Heart right ventricle (tissue), 16 donors: ENCODE measurements around the gene CEP164. TPM values are rescaled to one million over a fixed set of nuclear protein-coding genes. Genes with fewer than 3 reads are reported as not detected.

Experiments used
- ATAC-seq, 8 donors: fragments of 200-7000 bp; cut with Tn5 transposase; one replicate each; pipeline ENCODE4 v1.9.1; 2020; ENCODE audit warnings: mild to moderate bottlenecking in 8 of 8, moderate library complexity in 8 of 8, moderate number of reproducible peaks in 1 of 8
- DNase-seq, 2 donors: peaks; one replicate each; pipeline ENCODE4 v3.0.0-alpha.2; 2020
- H3K27ac ChIP-seq, 10 donors: fragments of 200-600 bp; sonication (generic) in 2 of 10; one replicate each; pipeline versions ENCODE4 v1.5.0 to v1.8.0; 2020 to 2022; ENCODE audit warnings: mild to moderate bottlenecking in 3 of 10
- H3K27me3 ChIP-seq, 7 donors: fragments of 200-600 bp; one replicate each; pipeline ENCODE4 v1.8.0; 2021 to 2022; ENCODE audit warnings: mild to moderate bottlenecking in 2 of 7
- H3K36me3 ChIP-seq, 9 donors: fragments of 200-600 bp; sonication (generic) in 1 of 9; one replicate each; pipeline versions ENCODE4 v1.5.0 to v1.8.0; 2020 to 2022; ENCODE audit warnings: mild to moderate bottlenecking in 2 of 9
- H3K4me1 ChIP-seq, 9 donors: fragments of 200-600 bp; sonication (generic) in 1 of 9; one replicate each; pipeline versions ENCODE4 v1.5.0 to v1.8.0; 2020 to 2022; ENCODE audit warnings: mild to moderate bottlenecking in 4 of 9
- H3K4me3 ChIP-seq, 10 donors: fragments of 200-600 bp; sonication (generic) in 2 of 10; one replicate each; pipeline versions ENCODE4 v1.5.0 to v1.8.0; 2020 to 2022; ENCODE audit warnings: mild to moderate bottlenecking in 7 of 10, moderate library complexity in 2 of 10
- H3K9me3 ChIP-seq, 11 donors: fragments of 200-600 bp in 10 of 11; sonication (generic) in 2 of 11; one replicate each; pipeline versions ENCODE4 v1.5.0 to v1.8.0; 2013 to 2022; ENCODE audit warnings: mild to moderate bottlenecking in 2 of 11, control low read depth in 1 of 11, moderate library complexity in 1 of 11
- CTCF ChIP-seq, 9 donors: fragments of 200-600 bp; sonication (generic) in 2 of 9; IDR thresholded peaks; one replicate each; pipeline versions ENCODE4 v1.5.0 to v1.8.0; 2021 to 2022; ENCODE audit warnings: antibody characterized with exemption in 9 of 9, mild to moderate bottlenecking in 5 of 9, moderate library complexity in 1 of 9
- WGBS, 2 donors: extraction: QIAGEN DNeasy Blood & Tissue Kit; methylation state at CpG; one replicate each; pipeline ENCODE4 v1.1.7; 2013; ENCODE audit warnings: inconsistent platforms in 1 of 2; 5-methylcytosine and 5-hydroxymethylcytosine counted together
- intact Hi-C, 10 donors: fragments of 100-400 bp; cut with DNase I; formaldehyde crosslinking; loops; one replicate each; pipeline versions ENCODE4 v1.11.1 to v1.14.2; 2022
- polyA plus RNA-seq, 2 donors: library from polyadenylated mRNA; stranded (reverse); fragments of 200-250 nt; gene quantifications; one replicate each; pipeline ENCODE4 v1.2.3, GENCODE V29; 2013
- total RNA-seq, 10 donors: library from RNA; stranded (reverse); fragmentation: NEBNext Ultra II Directional in 3 of 10; extraction: Animal tissue kit (Norgen Biotek cat#: 25700) in 3 of 10; gene quantifications; one replicate each; pipeline versions ENCODE4 v1.2.1 to v1.2.4, GENCODE V29; 2021 to 2023
- donor health status: Arrhythmogenic right ventricular cardiomyopathy.
- donor health status: ischemic (EF 13 %, LVEDD 7.1; RV severe dilation, severe dysfunction).
- donor health status: healthy with polysubstance abuse.
- donor health status: DM: no; HTN: yes; CAD: no.
- donor health status: DM: no; HTN: no; CAD: no.
- donor health status: ischemic (EF 25% LVEDD 6.9; RV normal size, moderate dysfunction).
- donor health status: ischemic (EF 25% LVEDD 5.7; RV mildly dilated, moderate dysfunction).
- donor health status: healthy.
- donor health status: DM: yes; HTN: yes; CAD: no.
- donor health status: Ischemic cardiomyopathy.
- donor health status: ischemic (EF 35%, LVEDD 5.7; RV mildly dilated, moderate dysfunction).
- donor health status: nonischemic (EF 11% LVEDD 7.7; RV severe dilation, severe dysfunction).
- donor health status: DM: yes; HTN: yes; CAD: no.
- donor health status: PGD.
- donor health status: ischemic (EF 29% LVEDD 5.4; RV normal size, mild dysfunction).
- donor health status: nonischemic (EF 23%, LVEDD 6.1; RV moderate dilation, normal function).

Gene CEP164
- total and polyA plus RNA-seq, 12 donors: 3.5 to 17.9 (median 6.6) TPM

GRCh38 chr11:117287668-117288067 lies 40.0 kb upstream of the CEP164 start:
- Histone ChIP-seq H3K4me3 (no peak overlapping the region), H3K9me3 (no peaks in the 10 kb centered on the region), H3K27ac (no peak overlapping the region), H3K36me3 (peaks cover 0 to 100% (median 44%) of the 10 kb centered on the region in 9 donors), H3K27me3 (no peaks in the 10 kb centered on the region), H3K4me1 (no peaks in the 10 kb centered on the region)
- DNase-seq (no peak), ATAC-seq (no peak)
- 94 to 98% methylated on average over 3 of the region's 3 CpGs for WGBS, 2 donors
- intact Hi-C loops: no loop called here
- no peak for TF ChIP-seq CTCF (IDR thresholded peaks at IDR 0.05)

GRCh38 chr11:117289795-117290194 lies 37.9 kb upstream of the CEP164 start:
- TF ChIP-seq CTCF (IDR thresholded peaks at IDR 0.05): no peak
- Histone ChIP-seq H3K4me3 (no peak overlapping the region), H3K36me3 (peaks cover 0 to 100% (median 33%) of the 10 kb centered on the region in 9 donors), H3K4me1 (no peaks in the 10 kb centered on the region), H3K27ac (no peak overlapping the region), H3K9me3 (no peaks in the 10 kb centered on the region), H3K27me3 (no peaks in the 10 kb centered on the region)
- WGBS, 2 donors: 47 to 67% methylated on average over 1 of the region's 1 CpG
- intact Hi-C loops: no loop called here
- ATAC-seq (no peak), DNase-seq (no peak)

- DNase-seq: no peak
- Histone ChIP-seq H3K27ac (no peak within 1 kb of the TSS), H3K36me3 (peaks cover 0 to 100% (median 33%) of the 10 kb centered on the region in 9 donors), H3K4me3 (no peak within 1 kb of the TSS), H3K4me1 (no peaks in the 10 kb centered on the region), H3K9me3 (no peaks in the 10 kb centered on the region), H3K27me3 (no peaks in the 10 kb centered on the region)
- no peak for TF ChIP-seq CTCF (IDR thresholded peaks at IDR 0.05)
- intact Hi-C loops: no loop called here
- WGBS, 2 donors: 92 to 93% methylated on average over 8 of the region's 8 CpGs
- ATAC-seq: no peak
These were observed 36.8 kb upstream of the CEP164 start, which contains the start of gene BACE1-AS for GRCh38 chr11:117290809-117291396. BACE1-AS (plus strand) TSS chr11:117291346.

GRCh38 chr11:117292616-117293015 lies 35.0 kb upstream of the CEP164 start:
- TF ChIP-seq CTCF (IDR thresholded peaks at IDR 0.05): no peak
- H3K36me3 ChIP-seq: peaks cover 0 to 89% (median 33%) of the 10 kb centered on the region in 9 donors
- 87 to 98% methylated on average over 2 of the region's 2 CpGs for WGBS, 2 donors
- no peak overlapping the region for H3K4me3 ChIP-seq
- ATAC-seq: no peak
- no peak for DNase-seq
- H3K27ac ChIP-seq: no peak overlapping the region
- no peaks in the 10 kb centered on the region for H3K9me3 ChIP-seq
- intact Hi-C loops: no loop called here
- no peaks in the 10 kb centered on the region for H3K4me1 ChIP-seq
- H3K27me3 ChIP-seq: no peaks in the 10 kb centered on the region
